ENCODE measurements around the gene KHDRBS2.

DNA sequence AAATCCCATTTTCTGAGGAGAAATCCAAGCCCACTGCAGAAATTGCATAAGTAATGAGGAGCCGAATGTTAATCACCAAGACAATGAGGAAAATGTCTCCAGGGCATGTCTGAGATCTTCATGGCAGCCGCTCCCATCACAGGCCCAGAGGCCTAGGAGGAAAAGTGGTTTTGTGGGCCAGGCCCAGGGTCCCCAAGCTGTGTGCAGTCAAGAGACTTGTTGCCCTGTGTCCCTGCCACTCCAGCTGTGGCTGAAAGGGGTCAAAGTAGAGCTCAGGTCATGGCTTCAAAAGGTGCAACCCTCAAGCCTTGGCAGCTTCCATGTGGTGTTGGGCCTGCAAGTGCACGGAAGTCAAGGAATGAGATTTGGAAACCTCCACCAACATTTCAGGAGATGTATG, 276.6 kb downstream of the KHDRBS2 start:
- TF ChIP-seq, protein P1, sequence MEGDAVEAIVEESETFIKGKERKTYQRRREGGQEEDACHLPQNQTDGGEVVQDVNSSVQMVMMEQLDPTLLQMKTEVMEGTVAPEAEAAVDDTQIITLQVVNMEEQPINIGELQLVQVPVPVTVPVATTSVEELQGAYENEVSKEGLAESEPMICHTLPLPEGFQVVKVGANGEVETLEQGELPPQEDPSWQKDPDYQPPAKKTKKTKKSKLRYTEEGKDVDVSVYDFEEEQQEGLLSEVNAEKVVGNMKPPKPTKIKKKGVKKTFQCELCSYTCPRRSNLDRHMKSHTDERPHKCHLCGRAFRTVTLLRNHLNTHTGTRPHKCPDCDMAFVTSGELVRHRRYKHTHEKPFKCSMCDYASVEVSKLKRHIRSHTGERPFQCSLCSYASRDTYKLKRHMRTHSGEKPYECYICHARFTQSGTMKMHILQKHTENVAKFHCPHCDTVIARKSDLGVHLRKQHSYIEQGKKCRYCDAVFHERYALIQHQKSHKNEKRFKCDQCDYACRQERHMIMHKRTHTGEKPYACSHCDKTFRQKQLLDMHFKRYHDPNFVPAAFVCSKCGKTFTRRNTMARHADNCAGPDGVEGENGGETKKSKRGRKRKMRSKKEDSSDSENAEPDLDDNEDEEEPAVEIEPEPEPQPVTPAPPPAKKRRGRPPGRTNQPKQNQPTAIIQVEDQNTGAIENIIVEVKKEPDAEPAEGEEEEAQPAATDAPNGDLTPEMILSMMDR (conservative IDR thresholded peaks at IDR 0.05 in 1 of 2, IDR thresholded peaks at IDR 0.05 in 1 of 2; ENCODE audit: extremely low read depth in 1 of 2, insufficient read depth in 1 of 2, low read depth in 1 of 2, low read length in 2 of 2), result no peak
- TF ChIP-seq EZH2 (IDR thresholded peaks at IDR 0.05; ENCODE audit: borderline replicate concordance, low read length), result no peak
